ENCODE measurements around the gene PPARD.

The PPARD gene

GRCh38 chr6:35371494-35372262 lies 29.3 kb downstream of the PPARD start:
- TF ChIP-seq FOXP2 (optimal IDR thresholded peaks at IDR 0.05; ENCODE audit: borderline replicate concordance, extremely low read depth, extremely low read length, insufficient read depth) (no peak), SIN3A (IDR thresholded peaks at IDR 0.05; ENCODE audit: borderline replicate concordance, insufficient read depth, low read length) (no peak), REST (IDR thresholded peaks at IDR 0.05; ENCODE audit: insufficient read depth in 1 of 2, low read depth in 2 of 2, low read length in 2 of 2) (no peak), TAF1 (IDR thresholded peaks at IDR 0.05; ENCODE audit: borderline replicate concordance, insufficient read depth, low read length) (no peak), POLR2AphosphoS5 (IDR thresholded peaks at IDR 0.05; ENCODE audit: low read depth, low read length) (no peak)

- TF ChIP-seq TAF1 (IDR thresholded peaks at IDR 0.05; ENCODE audit: borderline replicate concordance, insufficient read depth, low read length) (no peak), FOXP2 (optimal IDR thresholded peaks at IDR 0.05; ENCODE audit: borderline replicate concordance, extremely low read depth, extremely low read length, insufficient read depth) (no peak), SIN3A (IDR thresholded peaks at IDR 0.05; ENCODE audit: borderline replicate concordance, insufficient read depth, low read length) (no peak), POLR2AphosphoS5 (IDR thresholded peaks at IDR 0.05; ENCODE audit: low read depth, low read length) (no peak), REST (IDR thresholded peaks at IDR 0.05; ENCODE audit: insufficient read depth in 1 of 2, low read depth in 2 of 2, low read length in 2 of 2) (no peak)
Observed at GRCh38 chr6:35372633-35373032, 30.3 kb downstream of the PPARD start.

GRCh38 chr6:35376281-35376680 lies 33.9 kb downstream of the PPARD start:
- TF ChIP-seq TAF1 (IDR thresholded peaks at IDR 0.05; ENCODE audit: borderline replicate concordance, insufficient read depth, low read length), result no peak
- TF ChIP-seq REST (IDR thresholded peaks at IDR 0.05; ENCODE audit: insufficient read depth in 1 of 2, low read depth in 2 of 2, low read length in 2 of 2), result no peak
- no peak for TF ChIP-seq SIN3A (IDR thresholded peaks at IDR 0.05; ENCODE audit: borderline replicate concordance, insufficient read depth, low read length)
- TF ChIP-seq POLR2AphosphoS5 (IDR thresholded peaks at IDR 0.05; ENCODE audit: low read depth, low read length), result no peak
- TF ChIP-seq FOXP2 (optimal IDR thresholded peaks at IDR 0.05; ENCODE audit: borderline replicate concordance, extremely low read depth, extremely low read length, insufficient read depth), result no peak

- TF ChIP-seq SIN3A (IDR thresholded peaks at IDR 0.05; ENCODE audit: borderline replicate concordance, insufficient read depth, low read length), result no peak
- TF ChIP-seq POLR2AphosphoS5 (IDR thresholded peaks at IDR 0.05; ENCODE audit: low read depth, low read length), result no peak
- no peak for TF ChIP-seq REST (IDR thresholded peaks at IDR 0.05; ENCODE audit: insufficient read depth in 1 of 2, low read depth in 2 of 2, low read length in 2 of 2)
- no peak for TF ChIP-seq TAF1 (IDR thresholded peaks at IDR 0.05; ENCODE audit: borderline replicate concordance, insufficient read depth, low read length)
- no peak for TF ChIP-seq FOXP2 (optimal IDR thresholded peaks at IDR 0.05; ENCODE audit: borderline replicate concordance, extremely low read depth, extremely low read length, insufficient read depth)
Observed at GRCh38 chr6:35377002-35377401, 34.6 kb downstream of the PPARD start.

All from PFSK-1 (cell line).